HG02798 (cell line): ENCODE results near the gene HRK.
"Not testable (repeated sequence)": the region's sequence is repeated elsewhere in the genome, so short reads cannot be mapped to it uniquely, and the experiment has no call there.

ENCODE experiments used
- ATAC-seq: cut with Tn5 transposase; IDR thresholded peaks from one replicate; pipeline ENCODE4 v1.9.1; 2021; ENCODE audit warnings: mild to moderate bottlenecking; ENCODE audit not compliant: unreplicated experiment, poor library complexity

HRK gene

GRCh38 chr12:116827432-116827831 is 53.8 kb downstream of the HRK start:
- ATAC-seq, result no peak

- ATAC-seq, result no peak
Measured at GRCh38 chr12:116821291-116821690, 60.0 kb downstream of the HRK start.

GRCh38 chr12:116820064-116820656 is 61.1 kb downstream of the HRK start:
- ATAC-seq, result no peak

GRCh38 chr12:116818948-116819832 is 62.1 kb downstream of the HRK start:
- ATAC-seq, result peak; percentile 91

GRCh38 chr12:116818341-116818856 is 62.8 kb downstream of the HRK start:
- no peak for ATAC-seq

GRCh38 chr12:116814766-116815165 is 66.5 kb downstream of the HRK start:
- not testable (repeated sequence) for ATAC-seq

GRCh38 chr12:116813271-116814041 is 67.8 kb downstream of the HRK start:
- no peak for ATAC-seq

GRCh38 chr12:116812238-116812637 is 69.0 kb downstream of the HRK start:
- no peak for ATAC-seq

- ATAC-seq, result no peak
Measured at GRCh38 chr12:116808113-116809105, 72.8 kb downstream of the HRK start.

GRCh38 chr12:116807546-116807945 is 73.7 kb downstream of the HRK start:
- ATAC-seq, result no peak

GRCh38 chr12:116806845-116807440 is 74.3 kb downstream of the HRK start:
- no peak for ATAC-seq
